Activated naive CD8-positive, alpha-beta T cell treated with anti-CD3 and anti-CD28 coated beads, Interleukin-2, amount 10 ng/mL, durations not matched to agents 7 days and 5 days (primary cell): ENCODE measurements around the gene CIITA. TPM values are rescaled to one million over a fixed set of nuclear protein-coding genes. Genes with fewer than 3 reads are reported as not detected.
A peak's percentile ranks its signal among the peaks of the same experiment; 100 is the strongest.

ENCODE experiments used
- ATAC-seq: fragments of 150-1000 bp; cut with Tn5 transposase; one replicate; pipeline ENCODE4 v1.10.0; 2021; ENCODE audit warnings: low read depth, moderate library complexity
- POLR2A ChIA-PET: fragments of 350-600 bp; sonication (Branson Sonifier 250); formaldehyde crosslinking; loops from one replicate; lab custom pipeline; 2021; ENCODE audit warnings: antibody characterized with exemption; lab: Charles Lee
- DNase-seq: peaks from one replicate; pipeline ENCODE4 v3.0.0; 2021
- H3K27ac Mint-ChIP-seq: one replicate; pipeline ENCODE4 v1.8.0; 2022; ENCODE audit warnings: mild to moderate bottlenecking, mixed read lengths
- H3K27me3 Mint-ChIP-seq: one replicate; pipeline ENCODE4 v1.8.0; 2022; ENCODE audit warnings: mild to moderate bottlenecking, moderate library complexity, mixed read lengths
- H3K36me3 Mint-ChIP-seq: one replicate; pipeline ENCODE4 v1.8.0; 2021; ENCODE audit warnings: mild to moderate bottlenecking, mixed read lengths
- H3K4me1 Mint-ChIP-seq: one replicate; pipeline ENCODE4 v1.8.0; 2021; ENCODE audit warnings: mixed read lengths
- H3K4me3 Mint-ChIP-seq: one replicate; pipeline ENCODE4 v1.8.0; 2022; ENCODE audit warnings: mild to moderate bottlenecking, moderate library complexity, mixed read lengths
- H3K9me3 Mint-ChIP-seq: one replicate; pipeline ENCODE4 v1.8.0; 2021; ENCODE audit warnings: mixed read lengths
- total RNA-seq, 2 experiments: library from RNA; stranded (reverse); gene quantifications; one replicate each; pipeline ENCODE4 v1.2.3, GENCODE V29; 2021

CIITA gene
- total RNA-seq, 2 experiments from 2014 or later = 12.6 to 13.1 TPM

DNA sequence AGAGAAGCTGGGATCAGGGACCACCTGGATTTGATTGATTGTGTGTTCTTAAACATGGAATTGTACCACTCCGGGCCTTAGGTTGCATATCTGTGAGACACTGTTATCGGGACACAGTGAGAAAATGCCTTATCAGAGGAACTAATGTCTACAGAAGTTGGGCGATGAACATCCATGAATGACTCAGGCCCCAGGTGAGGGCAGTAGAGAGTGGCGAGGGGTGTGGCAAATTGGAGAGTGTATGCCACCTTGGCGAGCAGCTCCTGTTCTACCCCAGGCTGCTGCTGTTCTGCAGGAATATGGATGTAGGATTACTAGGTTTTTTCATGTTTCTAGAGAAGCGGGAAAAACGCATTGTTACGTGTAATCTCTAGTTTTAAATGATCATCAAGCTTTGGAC lies 106.2 kb downstream of the CIITA start:
- H3K27me3 Mint-ChIP-seq = no peaks in the 10 kb centered on the region
- H3K36me3 Mint-ChIP-seq = peaks cover 24% of the 10 kb centered on the region

DNA sequence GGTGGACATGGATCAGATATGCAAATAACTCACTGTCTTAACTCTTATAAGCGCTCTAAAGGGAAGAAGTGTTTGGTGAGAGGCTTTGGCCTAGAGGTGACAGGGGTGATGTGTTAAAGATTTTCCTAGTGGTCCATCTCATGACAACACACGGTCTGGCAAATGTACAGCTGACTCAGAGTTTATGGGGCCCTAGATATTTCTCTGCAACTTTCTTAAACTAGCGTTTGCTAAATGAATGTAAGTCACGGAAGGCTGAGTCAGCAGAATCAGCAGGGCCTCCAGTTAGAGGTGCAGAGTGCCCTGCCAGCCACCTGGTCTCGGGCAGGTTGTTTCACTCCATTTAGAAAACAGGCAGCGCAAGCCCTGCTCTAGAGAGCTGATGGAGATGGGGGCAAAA lies 107.5 kb downstream of the CIITA start:
- ATAC-seq = no peak
- Mint-ChIP-seq H3K4me1 (peaks cover 64% of the 10 kb centered on the region), H3K9me3 (no peaks in the 10 kb centered on the region), H3K27me3 (no peaks in the 10 kb centered on the region), H3K4me3 (no peak overlapping the region), H3K27ac (peak overlapping the region; percentile 81), H3K36me3 (peaks cover 26% of the 10 kb centered on the region)
- no peak for DNase-seq
- POLR2A ChIA-PET = interaction anchor here (0.8 to 3.5 kb wide), 6 partner anchors 12 to 271 kb away, joined by 3 to 23 read pairs (median 4); partner anchors contain the start of gene SOCS1

More for the DNA sequence above, 106.2 kb downstream of the CIITA start:
- H3K27ac Mint-ChIP-seq = peak overlapping the region; percentile 30
- ATAC-seq (no peak), DNase-seq (no peak)
- peaks cover 58% of the 10 kb centered on the region for H3K4me1 Mint-ChIP-seq
- H3K4me3 Mint-ChIP-seq = no peak overlapping the region
- POLR2A ChIA-PET = interaction anchor here (0.9 to 3.5 kb wide), 5 partner anchors 112 to 273 kb away, joined by 3 to 23 read pairs (median 3); partner anchors contain the start of gene SOCS1
- H3K9me3 Mint-ChIP-seq = no peaks in the 10 kb centered on the region

Other genes starting within 250 kb of the CIITA start
- not detected for gene TEKT5, start 182.3 kb upstream of the CIITA start, total RNA-seq
- 10 to 100 TPM; 24.5 to 24.6 TPM for gene NUBP1, start 133.4 kb upstream of the CIITA start, total RNA-seq
- gene TVP23A, start 58.4 kb upstream of the CIITA start, total RNA-seq = not detected
- gene DEXI, start 65.3 kb downstream of the CIITA start, total RNA-seq = 10 to 100 TPM; 31.4 to 32.3 TPM
- gene CLEC16A, start 67.4 kb downstream of the CIITA start, total RNA-seq = 10 to 100 TPM; 31.1 to 34.1 TPM